GM21423 (cell line): Measurements from ENCODE around the gene CDC14B.

ENCODE experiments used
- ATAC-seq: cut with Tn5 transposase; IDR thresholded peaks from one replicate; pipeline ENCODE4 v1.9.1; 2021; ENCODE audit warnings: mild to moderate bottlenecking, moderate library complexity; ENCODE audit not compliant: unreplicated experiment

Gene CDC14B

GRCh38 chr9:96487949-96488348 lies 131.7 kb downstream of the CDC14B start:
- ATAC-seq: no peak

GRCh38 chr9:96487029-96487396 lies 132.6 kb downstream of the CDC14B start:
- no peak for ATAC-seq

GRCh38 chr9:96486386-96487028 lies 133.1 kb downstream of the CDC14B start:
- ATAC-seq: no peak

GRCh38 chr9:96485280-96485679 lies 134.4 kb downstream of the CDC14B start:
- no peak for ATAC-seq

GRCh38 chr9:96484521-96484931 lies 135.1 kb downstream of the CDC14B start:
- ATAC-seq: peak; percentile 96

- no peak for ATAC-seq
Measured at GRCh38 chr9:96483733-96484390, 135.8 kb downstream of the CDC14B start.

- no peak for ATAC-seq
Measured at GRCh38 chr9:96483197-96483596, 136.4 kb downstream of the CDC14B start.

- ATAC-seq: no peak
Measured at GRCh38 chr9:96482476-96482875, 137.2 kb downstream of the CDC14B start.

- no peak for ATAC-seq
Measured at GRCh38 chr9:96480736-96481135, 138.9 kb downstream of the CDC14B start.

GRCh38 chr9:96478829-96479371 lies 140.7 kb downstream of the CDC14B start:
- no peak for ATAC-seq

GRCh38 chr9:96476591-96476990 lies 143.1 kb downstream of the CDC14B start:
- ATAC-seq: no peak

- no peak for ATAC-seq
Measured at GRCh38 chr9:96476013-96476412, 143.6 kb downstream of the CDC14B start.

- ATAC-seq: no peak
Measured at GRCh38 chr9:96467784-96468183, 151.9 kb downstream of the CDC14B start.

- no peak for ATAC-seq
Measured at GRCh38 chr9:96464426-96464825, 155.2 kb downstream of the CDC14B start.

GRCh38 chr9:96462541-96462940 lies 157.1 kb downstream of the CDC14B start:
- ATAC-seq: no peak

GRCh38 chr9:96461336-96461735 lies 158.3 kb downstream of the CDC14B start:
- no peak for ATAC-seq

- no peak for ATAC-seq
Measured at GRCh38 chr9:96460882-96461281, 158.8 kb downstream of the CDC14B start.

GRCh38 chr9:96460470-96460869 lies 159.2 kb downstream of the CDC14B start:
- ATAC-seq: no peak

- no peak for ATAC-seq
Measured at GRCh38 chr9:96459268-96460007, 160.2 kb downstream of the CDC14B start.

- ATAC-seq: no peak
Measured at GRCh38 chr9:96458226-96458625, 161.4 kb downstream of the CDC14B start.

GRCh38 chr9:96457266-96457665 lies 162.4 kb downstream of the CDC14B start:
- ATAC-seq: no peak

GRCh38 chr9:96453625-96454024 lies 166.0 kb downstream of the CDC14B start:
- ATAC-seq: no peak
